ENCODE data around the gene FRS2.

FRS2 gene

GRCh38 chr12:69553628-69554248 is 83.5 kb downstream of the FRS2 start:
- Mint-ChIP-seq H3K9me3 (no peaks in the 10 kb centered on the region), H3K4me3 (no peak overlapping the region), H3K27me3 (no peaks in the 10 kb centered on the region), H3K27ac (no peak overlapping the region), H3K4me1 (ENCODE audit: low read depth) (no peaks in the 10 kb centered on the region), H3K36me3 (ENCODE audit: low read depth) (peaks cover 8% of the 10 kb centered on the region)

GRCh38 chr12:69555461-69555860 is 85.3 kb downstream of the FRS2 start:
- Mint-ChIP-seq H3K9me3 (no peaks in the 10 kb centered on the region), H3K27ac (no peak overlapping the region), H3K4me3 (no peak overlapping the region), H3K4me1 (ENCODE audit: low read depth) (no peaks in the 10 kb centered on the region), H3K36me3 (ENCODE audit: low read depth) (no peaks in the 10 kb centered on the region), H3K27me3 (no peaks in the 10 kb centered on the region)

- Mint-ChIP-seq H3K27me3 (no peaks in the 10 kb centered on the region), H3K4me3 (no peak overlapping the region), H3K4me1 (ENCODE audit: low read depth) (no peaks in the 10 kb centered on the region), H3K27ac (no peak overlapping the region), H3K9me3 (no peaks in the 10 kb centered on the region), H3K36me3 (ENCODE audit: low read depth) (no peaks in the 10 kb centered on the region)
These were observed 86.2 kb downstream of the FRS2 start for GRCh38 chr12:69556383-69556782.

GRCh38 chr12:69563166-69563762 is 93.1 kb downstream of the FRS2 start:
- Mint-ChIP-seq H3K9me3 (no peaks in the 10 kb centered on the region), H3K4me1 (ENCODE audit: low read depth) (no peaks in the 10 kb centered on the region), H3K27me3 (no peaks in the 10 kb centered on the region), H3K27ac (no peak overlapping the region), H3K36me3 (ENCODE audit: low read depth) (peaks cover 7% of the 10 kb centered on the region), H3K4me3 (no peak overlapping the region)

GRCh38 chr12:69566603-69567002 is 96.4 kb downstream of the FRS2 start:
- Mint-ChIP-seq H3K4me1 (ENCODE audit: low read depth) (no peaks in the 10 kb centered on the region), H3K27ac (peak overlapping the region; percentile 16), H3K9me3 (no peaks in the 10 kb centered on the region), H3K27me3 (no peaks in the 10 kb centered on the region), H3K4me3 (no peak overlapping the region), H3K36me3 (ENCODE audit: low read depth) (peaks cover 26% of the 10 kb centered on the region)

- Mint-ChIP-seq H3K4me1 (ENCODE audit: low read depth) (no peaks in the 10 kb centered on the region), H3K27ac (no peak overlapping the region), H3K9me3 (no peaks in the 10 kb centered on the region), H3K27me3 (no peaks in the 10 kb centered on the region), H3K36me3 (ENCODE audit: low read depth) (peaks cover 45% of the 10 kb centered on the region), H3K4me3 (no peak overlapping the region)
These were observed 99.0 kb downstream of the FRS2 start for GRCh38 chr12:69569236-69569635.

- Mint-ChIP-seq H3K9me3 (no peaks in the 10 kb centered on the region), H3K27me3 (no peaks in the 10 kb centered on the region), H3K27ac (no peak overlapping the region), H3K4me1 (ENCODE audit: low read depth) (no peaks in the 10 kb centered on the region), H3K36me3 (ENCODE audit: low read depth) (peaks cover 53% of the 10 kb centered on the region), H3K4me3 (no peak overlapping the region)
These were observed 99.9 kb downstream of the FRS2 start for GRCh38 chr12:69570000-69570516.

GRCh38 chr12:69570545-69571399 is 100.6 kb downstream of the FRS2 start:
- Mint-ChIP-seq H3K9me3 (no peaks in the 10 kb centered on the region), H3K36me3 (ENCODE audit: low read depth) (peaks cover 60% of the 10 kb centered on the region), H3K27ac (no peak overlapping the region), H3K27me3 (no peaks in the 10 kb centered on the region), H3K4me1 (ENCODE audit: low read depth) (no peaks in the 10 kb centered on the region), H3K4me3 (no peak overlapping the region)

- peaks cover 45% of the 10 kb centered on the region for H3K36me3 Mint-ChIP-seq (ENCODE audit: low read depth)
- no peaks in the 10 kb centered on the region for H3K27me3 Mint-ChIP-seq
- no peaks in the 10 kb centered on the region for H3K9me3 Mint-ChIP-seq
- H3K4me1 Mint-ChIP-seq (ENCODE audit: low read depth), result peaks cover 10% of the 10 kb centered on the region
- H3K4me3 Mint-ChIP-seq, result no peak overlapping the region
- no peak overlapping the region for H3K27ac Mint-ChIP-seq
These were observed 105.2 kb downstream of the FRS2 start for GRCh38 chr12:69575346-69575745.

GRCh38 chr12:69578283-69578682 is 108.1 kb downstream of the FRS2 start:
- no peaks in the 10 kb centered on the region for H3K27me3 Mint-ChIP-seq
- no peak overlapping the region for H3K27ac Mint-ChIP-seq
- peaks cover 10% of the 10 kb centered on the region for H3K4me1 Mint-ChIP-seq (ENCODE audit: low read depth)
- peaks cover 29% of the 10 kb centered on the region for H3K36me3 Mint-ChIP-seq (ENCODE audit: low read depth)
- H3K9me3 Mint-ChIP-seq, result no peaks in the 10 kb centered on the region
- H3K4me3 Mint-ChIP-seq, result no peak overlapping the region

- H3K27me3 Mint-ChIP-seq, result no peaks in the 10 kb centered on the region
- peaks cover 21% of the 10 kb centered on the region for H3K36me3 Mint-ChIP-seq (ENCODE audit: low read depth)
These were observed 108.8 kb downstream of the FRS2 start for GRCh38 chr12:69579029-69579428.

GRCh38 chr12:69580074-69580473 is 109.9 kb downstream of the FRS2 start:
- Mint-ChIP-seq H3K36me3 (ENCODE audit: low read depth) (peaks cover 11% of the 10 kb centered on the region), H3K4me1 (ENCODE audit: low read depth) (peaks cover 10% of the 10 kb centered on the region), H3K27ac (no peak overlapping the region), H3K27me3 (no peaks in the 10 kb centered on the region), H3K9me3 (no peaks in the 10 kb centered on the region), H3K4me3 (no peak overlapping the region)

More at GRCh38 chr12:69579029-69579428, 108.8 kb downstream of the FRS2 start:
- Mint-ChIP-seq H3K4me3 (no peak overlapping the region), H3K4me1 (ENCODE audit: low read depth) (peaks cover 10% of the 10 kb centered on the region), H3K27ac (no peak overlapping the region), H3K9me3 (no peaks in the 10 kb centered on the region)

- H3K4me3 Mint-ChIP-seq, result no peak overlapping the region
- peaks cover 24% of the 10 kb centered on the region for H3K4me1 Mint-ChIP-seq (ENCODE audit: low read depth)
- no peaks in the 10 kb centered on the region for H3K9me3 Mint-ChIP-seq
- no peaks in the 10 kb centered on the region for H3K27me3 Mint-ChIP-seq
- H3K27ac Mint-ChIP-seq, result no peak overlapping the region
- H3K36me3 Mint-ChIP-seq (ENCODE audit: low read depth), result peaks cover 23% of the 10 kb centered on the region
These were observed 113.0 kb downstream of the FRS2 start for GRCh38 chr12:69583203-69583602.

- Mint-ChIP-seq H3K36me3 (ENCODE audit: low read depth) (peaks cover 45% of the 10 kb centered on the region), H3K9me3 (no peaks in the 10 kb centered on the region), H3K4me3 (peak within 1 kb of the TSS; percentile 90), H3K27me3 (no peaks in the 10 kb centered on the region), H3K27ac (peak within 1 kb of the TSS; percentile 97), H3K4me1 (ENCODE audit: low read depth) (peaks cover 35% of the 10 kb centered on the region)
These were observed 115.2 kb downstream of the FRS2 start, which contains the start of gene CCT2 for GRCh38 chr12:69585189-69586062. TSS of gene CCT2 (plus strand) at chr12:69585459. CDS start at chr12:69585522, 63 bp downstream.

Measured in stimulated activated naive CD8-positive, alpha-beta T cell treated with anti-CD3 and anti-CD28 coated beads, Interleukin-15, Interleukin-2, amounts not matched to agents 100 ng/mL and 50 ng/mL, for 24 hours (primary cell).